ENCODE results near the gene PPP1R1B.

DNA sequence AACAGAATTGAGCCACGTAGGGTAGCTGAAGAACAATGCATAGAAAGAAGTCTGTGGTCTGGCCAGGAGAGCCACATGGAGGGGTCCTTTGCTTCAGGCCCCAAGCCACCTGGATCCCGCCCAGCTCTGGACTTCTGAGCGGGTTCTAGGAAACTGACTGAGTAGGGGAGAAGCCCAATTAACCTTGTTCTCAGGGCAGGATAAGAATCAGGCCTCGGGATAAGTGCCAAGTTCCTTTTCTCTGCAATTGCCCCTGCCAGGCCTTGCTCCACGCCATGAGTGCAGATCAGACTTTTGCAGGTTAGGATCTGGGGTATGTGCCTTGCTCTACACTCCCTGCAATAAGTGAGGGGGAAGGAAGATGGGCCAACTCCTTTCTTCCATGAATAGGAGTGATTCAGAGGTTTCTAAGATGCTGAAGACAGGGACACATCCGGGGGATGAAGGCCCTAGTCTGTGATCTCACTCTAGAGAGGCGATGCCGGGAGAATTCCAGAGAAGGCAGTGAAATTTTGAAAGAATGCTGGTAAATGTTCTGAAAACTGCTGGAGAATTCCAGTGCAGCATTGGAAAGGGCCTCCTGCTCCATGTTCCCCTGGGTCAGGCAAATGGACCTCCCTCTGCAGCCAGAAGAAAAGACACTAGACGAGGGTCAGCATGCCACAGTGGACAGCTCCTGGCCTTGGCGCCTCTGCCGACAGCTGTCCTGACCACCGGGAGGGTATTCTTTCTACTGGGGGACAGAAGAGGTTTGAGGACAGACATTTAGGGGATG is 24.8 kb upstream of the PPP1R1B start:
- TF ChIP-seq, protein P1, sequence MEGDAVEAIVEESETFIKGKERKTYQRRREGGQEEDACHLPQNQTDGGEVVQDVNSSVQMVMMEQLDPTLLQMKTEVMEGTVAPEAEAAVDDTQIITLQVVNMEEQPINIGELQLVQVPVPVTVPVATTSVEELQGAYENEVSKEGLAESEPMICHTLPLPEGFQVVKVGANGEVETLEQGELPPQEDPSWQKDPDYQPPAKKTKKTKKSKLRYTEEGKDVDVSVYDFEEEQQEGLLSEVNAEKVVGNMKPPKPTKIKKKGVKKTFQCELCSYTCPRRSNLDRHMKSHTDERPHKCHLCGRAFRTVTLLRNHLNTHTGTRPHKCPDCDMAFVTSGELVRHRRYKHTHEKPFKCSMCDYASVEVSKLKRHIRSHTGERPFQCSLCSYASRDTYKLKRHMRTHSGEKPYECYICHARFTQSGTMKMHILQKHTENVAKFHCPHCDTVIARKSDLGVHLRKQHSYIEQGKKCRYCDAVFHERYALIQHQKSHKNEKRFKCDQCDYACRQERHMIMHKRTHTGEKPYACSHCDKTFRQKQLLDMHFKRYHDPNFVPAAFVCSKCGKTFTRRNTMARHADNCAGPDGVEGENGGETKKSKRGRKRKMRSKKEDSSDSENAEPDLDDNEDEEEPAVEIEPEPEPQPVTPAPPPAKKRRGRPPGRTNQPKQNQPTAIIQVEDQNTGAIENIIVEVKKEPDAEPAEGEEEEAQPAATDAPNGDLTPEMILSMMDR (optimal IDR thresholded peaks at IDR 0.05 in 1 of 3, IDR thresholded peaks at IDR 0.05 in 1 of 3, conservative IDR thresholded peaks at IDR 0.05 in 1 of 3; ENCODE audit: extremely low read depth in 1 of 3, insufficient read depth in 2 of 3, low read length in 3 of 3): no peak
- TF ChIP-seq EZH2 (IDR thresholded peaks at IDR 0.05; ENCODE audit: low read length): no peak
